ENCODE measurements around the gene LRFN5.

The LRFN5 gene

DNA sequence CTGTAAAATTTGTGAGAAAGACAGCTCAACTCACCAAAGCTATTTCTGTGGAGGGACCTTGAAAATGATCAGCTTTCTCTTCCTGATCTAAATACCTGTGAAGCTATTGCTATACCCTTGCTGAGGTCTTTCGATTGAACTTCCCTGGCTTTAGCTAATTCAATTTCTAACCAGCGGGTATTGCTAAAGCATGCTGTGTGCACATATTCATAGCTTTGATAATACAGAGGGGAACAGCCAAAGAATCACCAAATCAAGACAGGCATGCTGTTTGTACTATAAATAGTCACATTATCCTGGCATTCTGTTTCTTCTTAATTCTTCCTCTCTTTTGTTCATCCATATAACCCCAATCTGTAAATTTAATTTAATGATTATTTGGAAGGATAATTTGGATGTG is 233.0 kb downstream of the LRFN5 start:
- no peaks in the 10 kb centered on the region for H3K4me1 ChIP-seq (ENCODE audit: control insufficient read depth, insufficient read depth, low read length)
- H3K9me3 ChIP-seq (ENCODE audit: control insufficient read depth, insufficient read depth, low read depth, low read length): no peaks in the 10 kb centered on the region
- no peak overlapping the region for H3K27ac ChIP-seq (ENCODE audit: low read depth, low read length)
- no peaks in the 10 kb centered on the region for H3K36me3 ChIP-seq (ENCODE audit: control insufficient read depth, insufficient read depth, low read length)
- H3K4me3 ChIP-seq (ENCODE audit: low read depth, low read length): no peak overlapping the region
- no peak overlapping the region for H3K9ac ChIP-seq (ENCODE audit: low read length)
- no peaks in the 10 kb centered on the region for H3K27me3 ChIP-seq (ENCODE audit: control insufficient read depth, insufficient read depth, low read length)

DNA sequence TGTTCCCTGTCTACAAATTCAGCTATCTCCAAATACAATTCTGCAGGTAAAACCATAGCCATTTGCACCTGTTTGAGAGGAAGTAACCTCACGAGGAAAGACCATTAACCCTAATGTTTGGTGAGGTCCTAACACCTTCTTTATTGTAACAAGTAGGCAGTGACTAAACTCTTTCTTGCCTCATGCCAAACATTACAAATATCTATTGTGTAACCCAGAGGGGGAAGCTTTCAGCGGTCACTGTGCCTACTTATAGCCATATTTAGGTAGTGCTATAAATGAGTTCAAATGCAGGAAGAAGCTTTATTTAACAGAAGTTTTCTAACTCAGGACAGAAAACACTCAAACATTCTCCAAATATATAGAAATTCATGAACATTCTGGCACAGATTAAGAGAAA is 252.7 kb downstream of the LRFN5 start:
- Histone ChIP-seq H3K27me3 (ENCODE audit: control insufficient read depth, insufficient read depth, low read length) (no peaks in the 10 kb centered on the region), H3K9ac (ENCODE audit: low read length) (no peak overlapping the region), H3K4me1 (ENCODE audit: control insufficient read depth, insufficient read depth, low read length) (no peaks in the 10 kb centered on the region), H3K27ac (ENCODE audit: low read depth, low read length) (no peak overlapping the region), H3K9me3 (ENCODE audit: control insufficient read depth, insufficient read depth, low read depth, low read length) (no peaks in the 10 kb centered on the region), H3K4me3 (ENCODE audit: low read depth, low read length) (no peak overlapping the region), H3K36me3 (ENCODE audit: control insufficient read depth, insufficient read depth, low read length) (no peaks in the 10 kb centered on the region)

DNA sequence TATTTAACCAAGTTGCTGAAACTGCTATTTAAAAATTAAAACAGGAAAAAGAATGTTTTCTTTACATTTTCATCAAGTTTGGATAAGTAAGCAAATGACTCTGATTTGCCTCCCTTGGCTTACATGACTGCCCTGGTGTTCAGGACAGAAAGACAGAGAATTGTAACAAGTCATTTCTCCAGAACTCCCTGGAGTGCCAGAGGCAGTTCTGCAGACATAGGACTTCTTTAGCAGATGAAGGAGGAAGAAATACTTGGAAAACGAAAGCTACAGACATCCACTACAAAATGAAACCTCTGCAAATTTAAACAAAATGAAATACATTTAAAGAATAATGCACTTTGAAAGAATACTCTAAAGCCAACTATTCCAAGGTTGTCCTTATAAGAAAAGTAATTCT is 253.9 kb downstream of the LRFN5 start:
- Histone ChIP-seq H3K36me3 (ENCODE audit: control insufficient read depth, insufficient read depth, low read length) (no peaks in the 10 kb centered on the region), H3K27ac (ENCODE audit: low read depth, low read length) (no peak overlapping the region), H3K4me3 (ENCODE audit: low read depth, low read length) (no peak overlapping the region), H3K9ac (ENCODE audit: low read length) (no peak overlapping the region), H3K9me3 (ENCODE audit: control insufficient read depth, insufficient read depth, low read depth, low read length) (no peaks in the 10 kb centered on the region), H3K27me3 (ENCODE audit: control insufficient read depth, insufficient read depth, low read length) (no peaks in the 10 kb centered on the region), H3K4me1 (ENCODE audit: control insufficient read depth, insufficient read depth, low read length) (no peaks in the 10 kb centered on the region)

DNA sequence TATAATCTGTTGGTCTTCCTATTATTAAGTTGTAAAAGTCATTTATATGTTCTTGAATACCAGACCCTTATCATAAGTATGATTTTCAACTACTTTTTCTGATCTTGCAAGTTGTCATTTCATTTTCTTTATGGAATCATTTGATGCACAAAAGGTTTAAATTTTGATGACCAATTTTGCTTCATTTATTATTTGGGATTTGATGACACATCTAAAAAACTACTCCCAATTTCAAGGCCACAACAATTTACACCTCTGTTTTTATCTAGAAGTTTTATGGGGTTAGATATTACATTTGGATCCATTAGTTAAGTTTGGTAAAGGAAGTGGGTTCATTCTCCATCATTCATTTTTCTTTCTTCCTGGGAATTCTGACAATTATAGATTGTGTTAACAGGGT is 259.2 kb downstream of the LRFN5 start:
- no peak overlapping the region for H3K4me3 ChIP-seq (ENCODE audit: low read depth, low read length)
- H3K4me1 ChIP-seq (ENCODE audit: control insufficient read depth, insufficient read depth, low read length): no peaks in the 10 kb centered on the region
- H3K9me3 ChIP-seq (ENCODE audit: control insufficient read depth, insufficient read depth, low read depth, low read length): peaks cover 17% of the 10 kb centered on the region
- no peaks in the 10 kb centered on the region for H3K27me3 ChIP-seq (ENCODE audit: control insufficient read depth, insufficient read depth, low read length)
- H3K36me3 ChIP-seq (ENCODE audit: control insufficient read depth, insufficient read depth, low read length): no peaks in the 10 kb centered on the region
- H3K9ac ChIP-seq (ENCODE audit: low read length): no peak overlapping the region
- no peak overlapping the region for H3K27ac ChIP-seq (ENCODE audit: low read depth, low read length)

DNA sequence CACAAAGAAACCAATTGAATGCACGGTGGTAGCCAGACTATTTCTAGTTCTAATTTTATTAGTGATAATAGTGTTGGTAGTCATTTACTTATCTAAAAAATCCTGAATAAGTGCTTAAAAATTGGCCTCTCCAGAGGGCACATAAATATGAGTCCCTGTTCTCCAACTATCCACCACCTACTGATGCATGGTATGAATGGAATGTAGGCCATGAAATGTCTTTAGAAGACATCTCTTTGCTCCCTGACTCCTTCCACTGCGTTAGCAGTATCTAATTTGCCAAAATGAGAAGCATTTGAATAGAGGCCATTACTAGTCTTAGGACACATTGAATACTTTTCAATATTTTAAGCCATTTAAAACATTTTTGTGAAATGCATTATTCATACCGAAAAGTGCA is 261.7 kb downstream of the LRFN5 start:
- no peak overlapping the region for H3K27ac ChIP-seq (ENCODE audit: low read depth, low read length)
- no peak overlapping the region for H3K9ac ChIP-seq (ENCODE audit: low read length)
- no peaks in the 10 kb centered on the region for H3K36me3 ChIP-seq (ENCODE audit: control insufficient read depth, insufficient read depth, low read length)
- no peaks in the 10 kb centered on the region for H3K4me1 ChIP-seq (ENCODE audit: control insufficient read depth, insufficient read depth, low read length)
- no peaks in the 10 kb centered on the region for H3K27me3 ChIP-seq (ENCODE audit: control insufficient read depth, insufficient read depth, low read length)
- H3K4me3 ChIP-seq (ENCODE audit: low read depth, low read length): no peak overlapping the region
- H3K9me3 ChIP-seq (ENCODE audit: control insufficient read depth, insufficient read depth, low read depth, low read length): peaks cover 17% of the 10 kb centered on the region

DNA sequence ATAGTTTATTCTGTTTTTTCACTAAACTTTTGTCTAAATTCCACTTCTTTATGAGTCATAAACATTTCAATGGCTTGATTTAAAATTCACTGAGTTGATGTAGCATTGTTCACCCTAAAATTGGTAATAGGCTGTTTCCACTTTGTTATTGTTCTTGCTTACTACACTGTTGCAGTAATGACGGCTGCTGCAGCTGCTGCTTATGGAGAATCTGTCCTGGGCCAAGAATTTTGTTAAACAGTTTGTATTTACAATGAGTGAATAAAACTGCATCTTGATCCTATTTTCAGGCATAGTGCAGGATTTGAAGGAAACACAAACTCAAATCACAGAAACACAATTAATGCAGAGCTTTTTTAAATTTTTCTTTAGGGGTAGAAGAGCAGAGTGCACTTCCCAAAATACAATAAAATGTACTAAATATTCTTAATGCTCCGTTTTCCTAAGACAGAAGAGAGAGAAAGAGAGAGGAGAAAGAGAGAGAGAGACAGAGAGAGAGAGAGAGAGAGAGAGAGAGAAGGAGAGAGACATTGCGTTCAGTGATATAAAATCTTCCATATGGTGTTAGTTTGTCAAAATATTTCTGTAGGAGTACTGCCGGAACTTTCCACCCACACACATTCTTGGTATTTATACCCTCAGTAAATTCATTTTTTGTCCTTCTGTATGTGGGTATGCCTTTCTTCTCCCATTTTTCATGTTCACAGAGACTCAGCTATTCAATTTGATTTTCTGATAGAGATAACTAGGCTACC is 266.4 kb downstream of the LRFN5 start:
- H3K4me1 ChIP-seq (ENCODE audit: control insufficient read depth, insufficient read depth, low read length): no peaks in the 10 kb centered on the region
- no peaks in the 10 kb centered on the region for H3K36me3 ChIP-seq (ENCODE audit: control insufficient read depth, insufficient read depth, low read length)
- H3K4me3 ChIP-seq (ENCODE audit: low read depth, low read length): no peak overlapping the region
- H3K27ac ChIP-seq (ENCODE audit: low read depth, low read length): no peak overlapping the region
- peaks cover 17% of the 10 kb centered on the region for H3K9me3 ChIP-seq (ENCODE audit: control insufficient read depth, insufficient read depth, low read depth, low read length)
- no peak overlapping the region for H3K9ac ChIP-seq (ENCODE audit: low read length)
- H3K27me3 ChIP-seq (ENCODE audit: control insufficient read depth, insufficient read depth, low read length): no peaks in the 10 kb centered on the region

DNA sequence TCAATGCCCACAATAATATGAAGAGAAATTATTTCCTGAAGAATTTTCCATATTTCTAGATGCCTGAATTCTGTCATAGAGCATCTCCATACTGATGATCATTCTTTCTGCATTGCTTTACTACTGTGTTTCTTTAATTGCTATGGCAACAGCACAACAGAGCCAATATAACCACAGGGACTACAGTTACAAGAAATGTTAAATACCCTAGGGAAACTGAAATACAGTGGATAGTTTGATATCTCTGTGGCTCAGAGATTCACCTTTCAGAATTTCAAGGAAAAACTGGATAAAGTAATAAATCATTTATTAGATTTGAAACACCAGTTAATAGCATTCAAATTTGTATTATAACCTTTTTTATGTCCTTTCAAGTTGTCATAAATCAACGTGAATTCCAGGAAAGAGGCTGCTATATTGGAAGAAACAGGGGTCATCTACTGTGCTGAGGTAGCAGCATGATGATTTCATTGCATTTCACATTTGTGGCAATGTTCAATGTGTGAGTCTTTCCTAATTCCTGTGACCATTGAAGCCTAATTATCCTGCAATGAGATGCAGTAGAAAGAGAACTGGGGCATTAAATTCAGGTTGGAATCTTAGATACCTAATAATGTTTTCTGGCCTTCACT is 267.1 kb downstream of the LRFN5 start:
- H3K9ac ChIP-seq (ENCODE audit: low read length): no peak overlapping the region

DNA sequence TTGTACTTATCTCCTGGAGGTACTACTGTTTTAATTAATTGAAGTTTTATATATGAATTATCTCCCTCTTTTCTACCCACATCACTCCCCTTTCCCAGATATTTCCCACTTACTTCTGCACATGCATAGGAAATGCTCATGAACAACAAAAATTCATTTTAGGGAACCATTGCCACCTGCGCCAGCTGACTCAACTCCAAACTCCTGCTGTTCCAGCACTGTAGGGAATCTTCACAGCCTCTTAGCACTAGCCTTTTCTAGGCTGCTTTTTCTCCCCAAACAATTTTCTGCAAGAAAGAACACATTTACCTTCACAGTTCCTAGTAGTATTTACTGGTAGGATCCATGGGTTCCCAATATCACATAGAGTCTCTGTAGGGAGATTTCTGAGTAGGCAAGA is 268.4 kb downstream of the LRFN5 start:
- H3K36me3 ChIP-seq (ENCODE audit: control insufficient read depth, insufficient read depth, low read length): no peaks in the 10 kb centered on the region
- no peak overlapping the region for H3K4me3 ChIP-seq (ENCODE audit: low read depth, low read length)
- 0 out of 2 replicates have a peak, but pooled peaks cover 5% of the 10 kb centered on the region for H3K9me3 ChIP-seq (ENCODE audit: control insufficient read depth, insufficient read depth, low read depth, low read length)
- H3K4me1 ChIP-seq (ENCODE audit: control insufficient read depth, insufficient read depth, low read length): no peaks in the 10 kb centered on the region
- H3K27ac ChIP-seq (ENCODE audit: low read depth, low read length): no peak overlapping the region
- H3K27me3 ChIP-seq (ENCODE audit: control insufficient read depth, insufficient read depth, low read length): no peaks in the 10 kb centered on the region
- no peak overlapping the region for H3K9ac ChIP-seq (ENCODE audit: low read length)

More for the DNA sequence above, 267.1 kb downstream of the LRFN5 start:
- Histone ChIP-seq H3K27ac (ENCODE audit: low read depth, low read length) (no peak overlapping the region), H3K27me3 (ENCODE audit: control insufficient read depth, insufficient read depth, low read length) (no peaks in the 10 kb centered on the region), H3K4me1 (ENCODE audit: control insufficient read depth, insufficient read depth, low read length) (no peaks in the 10 kb centered on the region), H3K36me3 (ENCODE audit: control insufficient read depth, insufficient read depth, low read length) (no peaks in the 10 kb centered on the region), H3K4me3 (ENCODE audit: low read depth, low read length) (no peak overlapping the region), H3K9me3 (ENCODE audit: control insufficient read depth, insufficient read depth, low read depth, low read length) (peaks cover 17% of the 10 kb centered on the region)

DNA sequence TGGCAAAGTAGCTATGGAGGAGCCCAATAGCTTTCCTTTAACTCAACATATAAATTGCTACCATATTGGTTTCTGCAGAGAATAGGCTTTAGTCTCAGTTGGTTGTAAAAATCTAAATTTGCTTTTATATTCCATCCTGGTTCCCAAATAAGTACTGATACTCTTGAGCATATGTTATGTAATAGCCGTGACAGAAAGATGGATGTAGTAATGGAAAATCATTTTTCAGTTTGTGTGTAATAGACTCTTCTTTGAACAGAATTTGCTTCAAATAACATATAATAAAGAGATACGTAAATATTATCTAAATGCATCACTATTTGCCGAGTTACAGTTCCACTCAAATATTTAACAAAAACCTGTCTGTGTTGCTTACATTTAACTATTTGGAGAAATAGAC is 271.6 kb downstream of the LRFN5 start:
- Histone ChIP-seq H3K4me1 (ENCODE audit: control insufficient read depth, insufficient read depth, low read length) (no peaks in the 10 kb centered on the region; the same call in 1 of the 2 replicates), H3K4me3 (ENCODE audit: low read depth, low read length) (no peak overlapping the region), H3K27ac (ENCODE audit: low read depth, low read length) (no peak overlapping the region)

DNA sequence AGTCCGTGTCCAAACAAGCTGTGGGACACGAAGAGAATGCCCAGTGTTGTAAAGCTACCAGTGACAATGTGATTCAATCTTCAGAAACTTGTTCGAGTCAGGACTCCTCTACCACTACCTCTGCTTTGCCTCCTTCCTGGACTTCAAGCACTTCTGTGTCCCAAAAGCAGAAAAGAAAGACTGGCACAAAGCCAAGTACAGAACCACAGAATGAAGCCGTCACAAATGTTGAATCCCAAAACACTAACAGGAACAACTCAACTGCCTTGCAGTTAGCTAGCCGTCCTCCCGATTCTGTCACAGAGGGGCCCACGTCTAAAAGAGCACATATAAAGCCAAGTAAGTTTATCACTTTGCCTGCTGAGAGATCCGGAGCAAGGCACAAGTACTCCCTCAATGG is 284.9 kb downstream of the LRFN5 start:
- no peak overlapping the region for H3K27ac ChIP-seq (ENCODE audit: low read depth, low read length)
- no peaks in the 10 kb centered on the region for H3K9me3 ChIP-seq (ENCODE audit: control insufficient read depth, insufficient read depth, low read depth, low read length)
- H3K36me3 ChIP-seq (ENCODE audit: control insufficient read depth, insufficient read depth, low read length): no peaks in the 10 kb centered on the region
- H3K9ac ChIP-seq (ENCODE audit: low read length): no peak overlapping the region
- H3K4me3 ChIP-seq (ENCODE audit: low read depth, low read length): no peak overlapping the region
- no peaks in the 10 kb centered on the region for H3K4me1 ChIP-seq (ENCODE audit: control insufficient read depth, insufficient read depth, low read length)
- no peaks in the 10 kb centered on the region for H3K27me3 ChIP-seq (ENCODE audit: control insufficient read depth, insufficient read depth, low read length)

More for the DNA sequence above, 271.6 kb downstream of the LRFN5 start:
- no peaks in the 10 kb centered on the region for H3K27me3 ChIP-seq (ENCODE audit: control insufficient read depth, insufficient read depth, low read length)
- no peak overlapping the region for H3K9ac ChIP-seq (ENCODE audit: low read length)
- no peaks in the 10 kb centered on the region for H3K36me3 ChIP-seq (ENCODE audit: control insufficient read depth, insufficient read depth, low read length)
- no peaks in the 10 kb centered on the region for H3K9me3 ChIP-seq (ENCODE audit: control insufficient read depth, insufficient read depth, low read depth, low read length)

DNA sequence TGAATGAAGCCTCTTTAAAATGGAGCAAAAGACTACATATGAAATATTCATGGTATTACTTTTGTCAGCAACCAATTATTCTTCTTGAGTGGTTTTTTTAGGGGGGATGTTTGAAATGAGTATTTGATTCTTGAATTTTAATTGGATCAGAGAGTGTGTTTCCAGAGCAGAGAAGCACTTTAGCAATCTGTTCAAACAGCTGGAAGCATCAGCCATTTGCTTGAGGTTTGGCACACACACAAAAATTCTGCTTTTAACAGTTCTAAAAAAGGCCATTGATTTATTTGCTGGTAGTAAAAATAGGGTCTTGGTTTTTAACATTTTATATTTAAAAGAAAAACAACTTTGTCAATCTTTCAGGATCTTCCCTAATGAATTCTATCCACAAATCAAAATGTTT is 292.7 kb downstream of the LRFN5 start:
- no peak overlapping the region for H3K27ac ChIP-seq (ENCODE audit: low read depth, low read length)
- H3K9ac ChIP-seq (ENCODE audit: low read length): no peak overlapping the region
- H3K4me1 ChIP-seq (ENCODE audit: control insufficient read depth, insufficient read depth, low read length): no peaks in the 10 kb centered on the region
- H3K4me3 ChIP-seq (ENCODE audit: low read depth, low read length): no peak overlapping the region
- no peaks in the 10 kb centered on the region for H3K9me3 ChIP-seq (ENCODE audit: control insufficient read depth, insufficient read depth, low read depth, low read length)
- H3K36me3 ChIP-seq (ENCODE audit: control insufficient read depth, insufficient read depth, low read length): no peaks in the 10 kb centered on the region
- H3K27me3 ChIP-seq (ENCODE audit: control insufficient read depth, insufficient read depth, low read length): no peaks in the 10 kb centered on the region

Measured in HUES6 (cell line).